Stimulated activated memory B cell treated with anti-CD40 and anti-IgM and Interleukin-4, amounts not matched to agents 10 μg/mL and 1 μg/mL and 100 μg/mL, for 72 hours (primary cell): ENCODE data around the gene RPS6KA2.
A peak's percentile ranks its signal among the peaks of the same experiment; 100 is the strongest.
"Not testable (repeated sequence)": the region's sequence is repeated elsewhere in the genome, so short reads cannot be mapped to it uniquely, and the experiment has no call there.

Source experiments
- ATAC-seq: fragments of 150-1000 bp; cut with Tn5 transposase; 2 replicates; pipeline ENCODE4 v1.10.0; 2021
- H3K27ac Mint-ChIP-seq: one replicate; pipeline ENCODE4 v1.8.0; 2022; ENCODE audit warnings: mild to moderate bottlenecking, mixed read lengths
- H3K27me3 Mint-ChIP-seq: one replicate; pipeline ENCODE4 v1.8.0; 2022; ENCODE audit warnings: mixed read lengths
- H3K36me3 Mint-ChIP-seq: one replicate; pipeline ENCODE4 v1.8.0; 2022; ENCODE audit warnings: mixed read lengths
- H3K4me1 Mint-ChIP-seq: one replicate; pipeline ENCODE4 v1.8.0; 2022; ENCODE audit warnings: mixed read lengths
- H3K4me3 Mint-ChIP-seq: one replicate; pipeline ENCODE4 v1.8.0; 2022; ENCODE audit warnings: mild to moderate bottlenecking, moderate library complexity, mixed read lengths
- H3K9me3 Mint-ChIP-seq: one replicate; pipeline ENCODE4 v1.8.0; 2022; ENCODE audit warnings: mixed read lengths

The RPS6KA2 gene

GRCh38 chr6:166394036-166394892 lies 232.8 kb downstream of the RPS6KA2 start:
- H3K4me1 Mint-ChIP-seq = no peaks in the 10 kb centered on the region
- no peak for ATAC-seq
- H3K4me3 Mint-ChIP-seq = no peak overlapping the region
- no peaks in the 10 kb centered on the region for H3K9me3 Mint-ChIP-seq
- H3K36me3 Mint-ChIP-seq = no peaks in the 10 kb centered on the region
- no peak overlapping the region for H3K27ac Mint-ChIP-seq
- peaks cover 20% of the 10 kb centered on the region for H3K27me3 Mint-ChIP-seq

GRCh38 chr6:166393535-166393823 lies 233.6 kb downstream of the RPS6KA2 start:
- peaks cover 13% of the 10 kb centered on the region for H3K27me3 Mint-ChIP-seq
- no peaks in the 10 kb centered on the region for H3K4me1 Mint-ChIP-seq
- H3K9me3 Mint-ChIP-seq = no peaks in the 10 kb centered on the region
- H3K27ac Mint-ChIP-seq = no peak overlapping the region
- H3K4me3 Mint-ChIP-seq = no peak overlapping the region
- no peak for ATAC-seq
- no peaks in the 10 kb centered on the region for H3K36me3 Mint-ChIP-seq

GRCh38 chr6:166392755-166393534 lies 234.1 kb downstream of the RPS6KA2 start:
- H3K4me1 Mint-ChIP-seq, H3K27ac Mint-ChIP-seq, ATAC-seq, H3K4me3 Mint-ChIP-seq, H3K36me3 Mint-ChIP-seq, H3K9me3 Mint-ChIP-seq: not testable (repeated sequence)
- peaks cover 13% of the 10 kb centered on the region for H3K27me3 Mint-ChIP-seq

DNA sequence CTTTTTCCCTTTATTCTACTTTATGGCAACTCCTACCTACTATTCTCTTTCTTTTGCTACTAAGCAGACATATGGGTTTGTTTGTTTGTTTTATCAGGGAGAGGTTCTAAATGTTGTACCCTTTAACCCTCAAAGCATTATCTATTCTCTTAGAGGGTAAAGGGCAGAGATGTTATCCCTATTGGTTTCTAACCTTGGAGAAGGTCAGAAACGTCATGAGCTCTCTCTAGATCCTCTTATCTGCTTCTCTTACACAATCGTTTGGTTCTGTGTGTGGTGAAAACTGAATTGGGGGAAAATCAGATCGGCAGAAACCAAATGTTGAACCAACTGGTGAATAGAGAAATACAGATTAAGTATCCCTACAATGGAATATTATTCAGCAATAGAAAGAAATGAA lies 237.9 kb downstream of the RPS6KA2 start:
- no peak for ATAC-seq
- Mint-ChIP-seq H3K27me3 (no peaks in the 10 kb centered on the region), H3K27ac (no peak overlapping the region), H3K9me3 (no peaks in the 10 kb centered on the region), H3K4me1 (no peaks in the 10 kb centered on the region), H3K36me3 (no peaks in the 10 kb centered on the region), H3K4me3 (no peak overlapping the region)

GRCh38 chr6:166388290-166389004 lies 238.6 kb downstream of the RPS6KA2 start:
- Mint-ChIP-seq H3K36me3 (no peaks in the 10 kb centered on the region), H3K4me1 (no peaks in the 10 kb centered on the region), H3K9me3 (no peaks in the 10 kb centered on the region), H3K4me3 (no peak overlapping the region), H3K27ac (no peak overlapping the region), H3K27me3 (no peaks in the 10 kb centered on the region)
- ATAC-seq = no peak

DNA sequence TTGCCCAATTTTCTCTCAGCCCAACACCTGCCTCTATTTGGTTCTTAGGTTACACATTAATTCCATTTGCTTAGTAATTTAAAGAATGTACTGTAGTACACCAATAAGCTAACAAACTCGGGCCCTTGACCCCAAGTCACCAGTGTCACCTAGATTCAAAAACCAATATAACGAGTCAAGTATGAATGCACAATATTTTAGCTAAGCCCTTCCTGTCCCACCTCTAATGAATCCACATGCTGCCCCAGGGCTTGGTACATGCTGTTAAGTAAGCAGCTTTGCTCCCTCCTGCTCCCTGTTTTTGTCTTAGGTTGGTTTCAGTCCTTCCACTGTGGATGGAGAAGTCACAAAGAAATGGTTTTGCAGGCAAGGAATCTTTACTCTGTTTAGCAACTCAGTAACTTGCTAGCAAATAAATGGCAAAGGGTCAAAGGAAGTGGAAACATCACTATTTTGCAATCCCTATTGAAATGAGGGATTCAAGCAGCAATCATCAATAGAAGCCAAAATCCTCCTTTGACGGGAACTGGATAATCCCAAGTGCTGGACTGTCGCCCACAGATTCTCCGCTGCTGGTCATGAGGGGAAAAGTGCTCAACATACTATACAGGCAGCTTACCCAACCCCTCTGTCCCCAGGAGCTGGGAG lies 239.3 kb downstream of the RPS6KA2 start:
- H3K4me1 Mint-ChIP-seq = no peaks in the 10 kb centered on the region
- H3K27ac Mint-ChIP-seq = no peak overlapping the region
- no peaks in the 10 kb centered on the region for H3K36me3 Mint-ChIP-seq
- no peaks in the 10 kb centered on the region for H3K27me3 Mint-ChIP-seq
- H3K9me3 Mint-ChIP-seq = no peaks in the 10 kb centered on the region
- no peak overlapping the region for H3K4me3 Mint-ChIP-seq
- no peak for ATAC-seq

DNA sequence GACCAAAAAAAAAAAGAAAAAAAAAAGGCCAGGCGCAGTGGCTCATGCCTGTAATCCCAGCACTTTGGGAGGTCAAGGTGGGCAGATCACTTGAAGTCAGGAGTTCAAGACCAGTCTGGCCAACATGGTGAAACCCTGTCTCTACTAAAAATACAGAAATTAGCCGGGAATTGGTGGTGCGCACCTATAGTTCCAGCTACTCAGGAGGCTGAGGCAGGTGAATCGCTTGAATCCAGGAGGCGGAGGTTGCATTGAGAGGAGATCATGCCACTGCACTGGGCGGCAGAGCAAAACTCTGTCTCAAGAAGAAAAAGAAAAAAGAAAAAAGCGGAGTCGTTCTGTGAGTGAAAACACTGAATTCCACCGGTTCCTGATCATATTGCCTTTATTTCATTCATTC lies 240.0 kb downstream of the RPS6KA2 start:
- not testable (repeated sequence) for ATAC-seq, H3K4me1 Mint-ChIP-seq, H3K36me3 Mint-ChIP-seq, H3K9me3 Mint-ChIP-seq, H3K27me3 Mint-ChIP-seq, H3K4me3 Mint-ChIP-seq, H3K27ac Mint-ChIP-seq

GRCh38 chr6:166386111-166386510 lies 240.9 kb downstream of the RPS6KA2 start:
- Mint-ChIP-seq H3K4me1 (peaks cover 11% of the 10 kb centered on the region), H3K9me3 (no peaks in the 10 kb centered on the region), H3K4me3 (no peak overlapping the region), H3K36me3 (no peaks in the 10 kb centered on the region), H3K27me3 (no peaks in the 10 kb centered on the region), H3K27ac (no peak overlapping the region)
- ATAC-seq = no peak

GRCh38 chr6:166383802-166384363 lies 243.2 kb downstream of the RPS6KA2 start:
- peak overlapping the region; percentile 79 for H3K27ac Mint-ChIP-seq
- peaks cover 12% of the 10 kb centered on the region for H3K4me1 Mint-ChIP-seq
- ATAC-seq, H3K36me3 Mint-ChIP-seq, H3K27me3 Mint-ChIP-seq, H3K9me3 Mint-ChIP-seq: not testable (repeated sequence)
- H3K4me3 Mint-ChIP-seq = peak overlapping the region; percentile 91

DNA sequence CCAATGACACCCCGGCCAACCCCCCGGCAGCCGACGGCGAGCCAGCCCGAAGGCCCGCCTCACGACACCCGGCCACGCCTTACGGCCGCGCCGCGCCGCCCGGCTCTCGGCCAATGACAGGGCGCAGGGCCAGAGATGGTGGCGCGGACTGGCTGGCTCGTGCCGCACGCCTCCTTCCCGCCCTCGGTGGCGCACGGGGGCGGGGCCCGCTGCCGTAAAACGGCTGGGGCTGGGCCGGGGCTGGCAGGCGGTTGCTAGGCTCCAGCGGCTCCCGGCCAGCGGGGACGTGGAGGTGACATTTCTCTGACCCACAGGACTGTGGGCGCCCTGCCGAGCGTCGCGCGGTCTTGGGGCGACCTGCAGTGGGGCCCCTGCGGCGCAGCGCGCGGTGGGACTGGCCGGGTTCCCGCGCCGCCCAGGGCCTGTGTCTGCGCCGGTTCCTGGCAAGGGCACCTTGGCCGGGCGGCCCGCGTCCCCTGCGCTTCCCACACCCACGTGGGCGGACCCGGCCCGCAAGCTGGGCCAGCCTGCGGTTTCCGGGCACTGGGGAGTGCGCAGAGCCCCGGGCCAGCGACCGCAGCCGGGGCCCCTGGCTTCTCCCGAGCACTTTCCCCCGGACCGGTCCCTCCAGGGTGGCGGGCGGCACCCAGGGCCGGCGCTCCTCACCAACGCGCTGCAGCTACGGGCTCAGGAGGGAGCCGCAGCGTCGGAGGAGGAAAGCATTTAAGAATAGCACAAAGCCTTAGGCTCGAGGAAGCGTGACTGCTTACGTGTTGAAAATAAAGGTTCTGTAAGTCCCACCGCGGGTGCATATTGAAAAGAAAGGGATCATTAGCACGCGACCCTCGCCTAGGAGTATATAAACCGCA lies 243.9 kb downstream of the RPS6KA2 start, which contains the start of gene MPC1:
MPC1 (minus strand) TSS at position 8 of the 869 bp plus-strand sequence. CDS start 64 bp downstream, outside the sequence.
- Mint-ChIP-seq H3K4me3 (peak within 1 kb of the TSS; percentile 91), H3K27ac (peak within 1 kb of the TSS; percentile 79), H3K4me1 (peaks cover 12% of the 10 kb centered on the region), H3K36me3 (no peaks in the 10 kb centered on the region), H3K27me3 (no peaks in the 10 kb centered on the region), H3K9me3 (no peaks in the 10 kb centered on the region)
- peak; percentile 97 for ATAC-seq

- no peaks in the 10 kb centered on the region for H3K36me3 Mint-ChIP-seq
- no peaks in the 10 kb centered on the region for H3K27me3 Mint-ChIP-seq
- peak overlapping the region; percentile 91 for H3K4me3 Mint-ChIP-seq
- peak; percentile 54 for ATAC-seq
- no peaks in the 10 kb centered on the region for H3K9me3 Mint-ChIP-seq
- H3K27ac Mint-ChIP-seq = peak overlapping the region; percentile 79
- H3K4me1 Mint-ChIP-seq = peaks cover 12% of the 10 kb centered on the region
Observed at GRCh38 chr6:166382500-166382932, 244.5 kb downstream of the RPS6KA2 start.

DNA sequence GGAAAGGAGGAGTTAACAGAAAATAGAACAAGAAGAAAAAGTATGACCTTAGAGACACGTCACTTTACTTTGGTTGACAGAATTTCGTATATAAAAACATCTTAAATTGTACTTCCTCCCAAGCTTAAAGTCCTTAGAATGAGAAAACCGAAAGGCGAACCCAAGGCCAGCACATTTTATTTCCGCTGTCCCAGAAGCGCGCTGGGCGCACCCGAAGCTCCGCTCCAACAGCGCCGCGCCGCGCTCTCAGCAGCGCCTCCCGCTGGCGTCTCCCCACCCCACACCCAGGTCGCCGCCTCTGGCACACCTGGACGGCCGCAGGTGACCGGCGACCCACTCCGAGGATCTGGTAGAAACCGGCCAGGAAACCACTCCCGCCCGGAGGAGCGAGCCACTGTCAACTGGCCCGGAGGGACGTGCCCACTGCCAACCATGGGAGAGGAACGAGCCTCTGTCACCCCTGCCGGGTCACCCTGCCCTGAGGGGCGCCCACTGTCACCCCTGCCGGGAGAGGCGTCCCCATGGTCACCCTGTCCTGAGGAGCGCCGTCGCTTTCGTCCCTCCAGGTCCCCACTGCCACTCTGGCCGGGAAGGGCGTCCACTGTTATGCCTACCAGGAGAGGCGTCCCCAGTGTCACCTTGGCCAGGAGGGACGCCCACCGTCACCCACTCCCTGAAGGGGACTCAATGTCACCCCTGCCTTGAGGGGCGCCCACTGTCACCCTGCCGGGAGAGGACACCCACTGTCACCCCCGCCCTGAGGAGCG lies 245.1 kb downstream of the RPS6KA2 start:
- peak; percentile 59 for ATAC-seq
- Mint-ChIP-seq H3K27me3 (no peaks in the 10 kb centered on the region), H3K27ac (peak overlapping the region; percentile 79), H3K4me3 (peak overlapping the region; percentile 91), H3K36me3 (no peaks in the 10 kb centered on the region), H3K4me1 (peaks cover 12% of the 10 kb centered on the region), H3K9me3 (no peaks in the 10 kb centered on the region)

DNA sequence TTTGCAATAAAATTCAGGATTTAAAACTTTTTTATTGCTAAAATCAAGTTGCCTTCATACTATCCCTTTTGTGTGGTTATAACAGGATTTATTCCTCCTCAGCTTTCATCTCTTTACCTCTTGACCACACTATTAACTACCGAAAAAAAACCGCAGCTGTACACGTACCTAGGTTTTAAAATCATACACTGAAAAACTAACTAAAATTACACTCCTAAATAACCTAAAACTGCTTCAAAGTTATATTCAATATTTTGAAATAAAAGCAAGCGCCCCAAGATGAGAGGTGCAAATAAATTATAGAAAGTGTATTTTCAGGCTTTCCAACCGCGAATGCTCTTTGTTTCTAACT lies 245.7 kb downstream of the RPS6KA2 start:
- ATAC-seq = no peak
- Mint-ChIP-seq H3K27ac (peak overlapping the region; percentile 79), H3K9me3 (no peaks in the 10 kb centered on the region), H3K27me3 (no peaks in the 10 kb centered on the region), H3K4me3 (peak overlapping the region; percentile 91), H3K36me3 (no peaks in the 10 kb centered on the region), H3K4me1 (peaks cover 12% of the 10 kb centered on the region)
